ENCODE measurements around the gene GIPC2. TPM values are rescaled to one million over a fixed set of nuclear protein-coding genes. Genes with fewer than 3 reads are reported as not detected.
A peak's percentile ranks its signal among the peaks of the same experiment; 100 is the strongest.

GIPC2 gene
- total and polyA plus RNA-seq, 9 of the 15 experiments (the other 6 are each of a cell fraction or from before 2014, with no cell fraction given), result 0.01 to 0.05 (median 0.04) TPM; not detected in 3

- no peak overlapping the region for H3K27ac ChIP-seq (ENCODE audit: extremely low read depth, low read depth, low read length)
- BruUV-seq (replicated peaks), result no TSS peak
- POLR2A ChIA-PET, result interaction anchor here (0.8 to 1.5 kb wide), 3 partner anchors 9 to 32 kb away, joined by 4 read pairs; no protein-coding TSS in a partner anchor
- CTCF ChIA-PET (ENCODE audit: low intra/inter-chr PET ratio), result no interaction called here
- H3K9me1 ChIP-seq (ENCODE audit: control insufficient read depth, insufficient read depth, low read length), result no peaks in the 10 kb centered on the region
- 0 out of 5 replicates have a peak, but pooled peaks cover 0 to 5% of the 10 kb centered on the region in 2 experiments for H3K4me1 ChIP-seq (replicated peaks in 1 of 2; ENCODE audit: control insufficient read depth in 2 of 2, insufficient read depth in 2 of 2, low read length in 2 of 2)
- H4K20me1 ChIP-seq (replicated peaks; ENCODE audit: control insufficient read depth, insufficient read depth, low read length), result no peaks in the 10 kb centered on the region
- intact Hi-C loops (cut with micrococcal nuclease), result no loop called here
- in situ Hi-C loops (cut with MboI), result no loop called here
- 20% methylated on average over 3 of the region's 3 CpGs for WGBS (ENCODE audit: insufficient coverage, low coverage, missing lambda C conversion rate)
- H3K79me2 ChIP-seq (ENCODE audit: control insufficient read depth, insufficient read depth, low read length), result no peaks in the 10 kb centered on the region
- no peaks in the 10 kb centered on the region for H3K36me3 ChIP-seq (ENCODE audit: control insufficient read depth, insufficient read depth, low read length)
- TF ChIP-seq ZFP1 (CRISPR knock-in tag; IDR thresholded peaks at IDR 0.05) (no peak), JUN (IDR thresholded peaks at IDR 0.05; ENCODE audit: borderline replicate concordance, low read depth, low read length) (no peak), JUN (CRISPR knock-in tag; IDR thresholded peaks at IDR 0.05; ENCODE audit: borderline replicate concordance) (no peak), MGA (IDR thresholded peaks at IDR 0.05) (peak; percentile 49), L3MBTL2 (IDR thresholded peaks at IDR 0.05) (peak; percentile 79)
- DNase-seq (ENCODE audit: extremely low read depth in 1 of 4, low spot score in 3 of 4) (no peak), FAIRE-seq (no peak), ATAC-seq (no peak)
- no peak overlapping the region for H3K4me3 ChIP-seq
- no peaks in the 10 kb centered on the region for H3K27me3 ChIP-seq (ENCODE audit: control insufficient read depth in 2 of 2, insufficient read depth in 2 of 2, low read length in 2 of 2)
- H3K9me3 ChIP-seq (replicated peaks; ENCODE audit: control insufficient read depth, insufficient read depth, low read depth, low read length), result no peaks in the 10 kb centered on the region
- no peak overlapping the region for H3K9ac ChIP-seq (ENCODE audit: insufficient read depth in 1 of 2, low read depth in 2 of 2, low read length in 2 of 2)
- peak overlapping the region; percentile 40; the same call in 1 of the 2 replicates for H2AFZ ChIP-seq (ENCODE audit: low read depth, low read length)
- no peak overlapping the region for H3K4me2 ChIP-seq (ENCODE audit: insufficient read depth, low read length)
Observed at GRCh38 chr1:78040484-78041089, 5.2 kb upstream of the GIPC2 start.

All from K562 (cell line).